ENCODE data around the gene BDKRB2. TPM values are rescaled to one million over a fixed set of nuclear protein-coding genes. Genes with fewer than 3 reads are reported as not detected.

BDKRB2 gene
- total and polyA plus RNA-seq, 8 donors, result 3.8 to 9.6 (median 6.6) TPM

GRCh38 chr14:96216627-96217026, 12.0 kb downstream of the BDKRB2 start:
- H3K27ac ChIP-seq, result no peak overlapping the region
- ATAC-seq, result no peak
- no peaks in the 10 kb centered on the region for H3K9me3 ChIP-seq
- 93 to 95% methylated on average over 1 of the region's 1 CpG for WGBS, 2 donors
- no peak for DNase-seq
- H3K4me1 ChIP-seq, result no peaks in the 10 kb centered on the region
- H3K4me3 ChIP-seq, result no peak overlapping the region
- no peak for FAIRE-seq
- intact Hi-C loops (cut with DNase I), result no loop called here
- H3K36me3 ChIP-seq, result no peaks in the 10 kb centered on the region
- no peak for TF ChIP-seq CTCF (IDR thresholded peaks at IDR 0.05)
- no peaks in the 10 kb centered on the region for H3K27me3 ChIP-seq

GRCh38 chr14:96217376-96217913, 12.8 kb downstream of the BDKRB2 start:
- H3K4me3 ChIP-seq, result no peak overlapping the region
- TF ChIP-seq CTCF (IDR thresholded peaks at IDR 0.05), result no peak
- intact Hi-C loops (cut with DNase I), result no loop called here
- H3K36me3 ChIP-seq, result no peaks in the 10 kb centered on the region
- 74 to 86% methylated on average over 8 of the region's 8 CpGs for WGBS, 2 donors
- H3K9me3 ChIP-seq, result no peaks in the 10 kb centered on the region
- DNase-seq (no peak), ATAC-seq (no peak), FAIRE-seq (no peak)
- H3K27ac ChIP-seq, result no peak overlapping the region
- H3K27me3 ChIP-seq, result no peaks in the 10 kb centered on the region
- H3K4me1 ChIP-seq, result no peaks in the 10 kb centered on the region

GRCh38 chr14:96221109-96221650, 16.5 kb downstream of the BDKRB2 start:
- H3K4me1 ChIP-seq, result no peaks in the 10 kb centered on the region
- H3K36me3 ChIP-seq, result no peaks in the 10 kb centered on the region
- H3K9me3 ChIP-seq, result no peaks in the 10 kb centered on the region
- TF ChIP-seq CTCF (IDR thresholded peaks at IDR 0.05), result no peak
- no peak overlapping the region for H3K27ac ChIP-seq
- 65 to 78% methylated on average over 7 of the region's 7 CpGs for WGBS, 2 donors
- intact Hi-C loops (cut with DNase I), result no loop called here
- DNase-seq (no peak), ATAC-seq (no peak), FAIRE-seq (no peak)
- H3K4me3 ChIP-seq, result no peak overlapping the region
- H3K27me3 ChIP-seq, result no peaks in the 10 kb centered on the region

- FAIRE-seq, result no peak
- ATAC-seq, result no peak
- TF ChIP-seq CTCF (IDR thresholded peaks at IDR 0.05), result no peak
- DNase-seq, result no peak
- Histone ChIP-seq H3K4me1 (no peaks in the 10 kb centered on the region), H3K27me3 (no peaks in the 10 kb centered on the region), H3K36me3 (no peaks in the 10 kb centered on the region), H3K9me3 (no peaks in the 10 kb centered on the region), H3K4me3 (no peak overlapping the region), H3K27ac (no peak overlapping the region)
- whole genome bisulfite sequencing, 2 donors, result 68 to 80% methylated on average over 8 of the region's 8 CpGs
- intact Hi-C loops (cut with DNase I), result no loop called here
These were observed 17.2 kb downstream of the BDKRB2 start for GRCh38 chr14:96221841-96222240.

GRCh38 chr14:96224480-96225096, 19.9 kb downstream of the BDKRB2 start:
- ATAC-seq (no peak), DNase-seq (no peak), FAIRE-seq (no peak)
- Histone ChIP-seq H3K4me3 (no peak overlapping the region), H3K36me3 (no peaks in the 10 kb centered on the region), H3K9me3 (no peaks in the 10 kb centered on the region), H3K4me1 (no peaks in the 10 kb centered on the region), H3K27me3 (no peaks in the 10 kb centered on the region), H3K27ac (no peak overlapping the region)
- TF ChIP-seq CTCF (IDR thresholded peaks at IDR 0.05), result no peak
- intact Hi-C loops (cut with DNase I), result no loop called here
- 76 to 88% methylated on average over 8 of the region's 8 CpGs for WGBS, 2 donors

Data from pancreas (tissue), 10 donors.